Duodenal mucosa (tissue), 2 donors: ENCODE data around the gene RAB3IL1.

Source experiments
- H3K27ac ChIP-seq: one replicate; pipeline ENCODE4 v1.7.0; 2013; ENCODE audit warnings: low read depth, low read length
- H3K27me3 ChIP-seq, 2 donors: one replicate each; pipeline ENCODE4 v1.7.0; 2013; ENCODE audit warnings: low read length in 2 of 2, control low read depth in 1 of 2; ENCODE audit not compliant: insufficient read depth in 2 of 2, control insufficient read depth in 1 of 2
- H3K36me3 ChIP-seq, 2 donors: one replicate each; pipeline ENCODE4 v1.7.0; 2013; ENCODE audit warnings: low read length in 2 of 2, control low read depth in 1 of 2; ENCODE audit not compliant: insufficient read depth in 2 of 2, control insufficient read depth in 1 of 2
- H3K4me1 ChIP-seq, 2 donors: one replicate each; pipeline ENCODE4 v1.7.0; 2013; ENCODE audit warnings: low read length in 2 of 2, control low read depth in 1 of 2; ENCODE audit not compliant: insufficient read depth in 2 of 2, control insufficient read depth in 1 of 2
- H3K4me3 ChIP-seq, 2 donors: one replicate each; pipeline ENCODE4 v1.7.0; 2013; ENCODE audit warnings: low read length in 2 of 2, low read depth in 1 of 2
- H3K9ac ChIP-seq, 2 donors: one replicate each; pipeline ENCODE4 v1.7.0; 2013; ENCODE audit warnings: low read length in 2 of 2, low read depth in 1 of 2
- H3K9me3 ChIP-seq, 2 donors: one replicate each; pipeline ENCODE4 v1.7.0; 2013; ENCODE audit warnings: low read length in 2 of 2, control low read depth in 1 of 2; ENCODE audit not compliant: control insufficient read depth in 1 of 2

The RAB3IL1 gene

GRCh38 chr11:61912530-61912898, 4.9 kb downstream of the RAB3IL1 start:
- H3K4me1 ChIP-seq = peaks cover 0 to 9% of the 10 kb centered on the region in 2 donors
- H3K4me3 ChIP-seq = no peak overlapping the region
- H3K27ac ChIP-seq = no peak overlapping the region
- H3K9ac ChIP-seq = no peak overlapping the region
- H3K27me3 ChIP-seq = peaks cover 5 to 6% of the 10 kb centered on the region in 2 donors
- H3K36me3 ChIP-seq = no peaks in the 10 kb centered on the region
- no peaks in the 10 kb centered on the region for H3K9me3 ChIP-seq

DNA sequence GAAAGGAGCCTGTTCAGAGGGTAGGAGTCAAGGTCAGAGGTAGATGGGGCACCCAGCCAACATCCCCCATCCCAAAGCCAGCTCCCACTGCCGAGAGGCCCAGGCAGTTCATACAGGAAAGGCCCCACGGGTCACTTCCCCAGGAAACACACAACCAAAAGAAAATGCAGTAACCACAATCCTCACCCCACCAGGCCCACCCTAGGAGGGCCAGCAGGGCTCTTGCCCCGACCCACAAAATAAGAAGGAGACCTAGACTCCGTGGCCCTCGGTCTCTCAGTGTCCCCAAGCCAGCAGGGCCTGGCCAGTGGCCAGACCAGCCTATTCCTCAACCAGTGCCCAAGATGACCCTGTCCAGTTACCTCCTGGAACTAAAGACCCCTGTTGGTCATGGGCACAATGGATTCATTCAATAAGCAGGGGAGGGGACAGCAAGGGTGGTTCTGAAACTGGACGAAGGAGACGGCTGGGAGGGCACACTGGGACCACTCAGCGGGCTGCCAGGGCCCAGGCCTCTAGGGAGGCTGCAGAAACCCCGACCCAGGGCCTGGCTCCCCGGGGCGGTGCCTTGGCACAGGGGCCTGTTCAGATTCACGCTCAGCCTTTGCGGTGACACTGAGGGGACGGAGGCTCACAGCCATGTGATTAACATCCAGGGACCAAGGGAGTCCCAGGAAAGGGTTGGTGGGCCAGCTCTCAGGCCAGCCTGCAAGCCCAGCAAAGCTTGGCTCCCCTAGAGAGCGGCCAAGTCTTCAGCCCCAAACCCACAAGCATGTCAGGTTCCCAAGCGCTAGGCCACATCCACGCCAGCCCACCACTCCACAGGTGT, 5.5 kb downstream of the RAB3IL1 start:
- Histone ChIP-seq H3K4me1 (peaks cover 0 to 8% of the 10 kb centered on the region in 2 donors), H3K9ac (no peak overlapping the region), H3K4me3 (no peak overlapping the region), H3K36me3 (no peaks in the 10 kb centered on the region), H3K27me3 (peaks cover 5 to 6% of the 10 kb centered on the region in 2 donors), H3K9me3 (no peaks in the 10 kb centered on the region), H3K27ac (no peak overlapping the region)

DNA sequence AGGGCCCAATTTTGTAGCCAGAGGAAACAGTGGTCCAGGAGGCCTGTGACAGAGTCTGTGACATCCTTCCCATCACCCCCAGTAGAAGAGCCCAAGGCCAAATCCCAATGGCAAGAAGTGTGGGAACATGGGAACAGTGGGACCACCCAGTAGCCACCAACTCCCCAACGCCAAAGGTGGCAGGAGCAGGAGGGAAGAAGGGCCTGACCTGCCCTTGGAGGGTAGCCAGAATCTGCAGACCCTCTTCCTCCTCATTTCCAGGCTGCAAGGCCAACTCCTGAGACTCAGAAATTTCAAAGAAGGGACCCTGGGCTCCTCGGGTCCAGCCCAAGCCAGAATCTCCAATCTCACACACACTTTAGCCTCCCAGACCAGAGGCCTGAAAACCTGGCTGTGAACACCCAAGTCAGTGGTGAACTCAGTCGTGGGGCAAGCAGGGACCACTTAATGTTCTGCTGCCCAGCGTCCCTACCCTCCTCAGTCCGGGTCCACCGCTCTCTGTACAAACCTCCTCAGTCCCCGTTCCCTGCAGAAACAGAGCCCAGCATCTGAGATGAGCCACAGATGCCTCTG, 6.2 kb downstream of the RAB3IL1 start:
- Histone ChIP-seq H3K9me3 (no peaks in the 10 kb centered on the region), H3K36me3 (no peaks in the 10 kb centered on the region), H3K4me1 (peaks cover 0 to 8% of the 10 kb centered on the region in 2 donors), H3K4me3 (no peak overlapping the region), H3K27me3 (peaks cover under 1 to 1% of the 10 kb centered on the region in 2 donors), H3K27ac (no peak overlapping the region), H3K9ac (no peak overlapping the region)

DNA sequence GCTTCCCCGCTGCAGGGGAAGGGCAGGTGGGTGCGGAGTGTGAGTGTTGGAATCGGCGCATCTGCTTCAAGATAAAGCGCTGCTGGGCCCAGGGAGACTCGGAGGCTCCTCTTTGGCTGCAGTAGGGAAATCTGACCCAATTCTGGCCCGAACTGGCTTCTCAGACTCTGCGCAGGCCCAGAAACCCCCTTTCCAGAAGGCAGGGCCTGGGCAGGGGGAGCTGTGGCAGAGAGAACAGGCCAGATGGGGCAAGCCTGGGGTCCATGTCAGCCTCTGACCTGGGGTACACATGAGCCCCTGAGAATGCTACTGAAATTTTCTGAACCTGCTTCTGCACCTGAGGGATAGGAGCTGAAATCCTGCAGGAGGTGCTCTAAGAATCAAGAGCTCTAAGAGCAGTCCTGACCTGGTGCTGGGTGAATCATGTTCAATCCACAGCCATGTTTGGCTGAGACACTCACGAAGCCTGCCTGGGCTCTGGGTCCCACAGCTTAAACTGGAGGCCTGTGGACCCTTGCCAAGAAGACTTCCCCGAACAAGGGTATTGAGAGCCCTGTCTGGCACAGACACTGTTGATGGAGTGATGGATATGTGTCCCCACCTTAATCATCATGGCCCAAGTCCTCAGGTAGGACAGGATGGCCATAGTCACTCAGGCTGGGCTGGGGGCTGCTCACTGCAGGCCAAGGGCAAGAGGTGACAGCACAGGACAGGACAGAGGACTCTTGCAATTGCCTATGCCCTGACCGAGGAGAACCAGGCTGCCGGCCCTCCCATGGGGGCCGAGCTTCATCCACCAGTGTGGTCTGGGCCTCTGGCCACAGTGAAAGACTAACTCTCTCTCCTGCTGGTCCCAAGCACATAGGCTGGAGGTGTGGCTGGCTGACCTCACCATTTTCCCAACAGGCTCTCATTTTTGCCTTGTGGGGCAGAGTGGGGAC, 6.9 kb downstream of the RAB3IL1 start:
- Histone ChIP-seq H3K9ac (no peak overlapping the region), H3K27me3 (no peaks in the 10 kb centered on the region), H3K27ac (no peak overlapping the region), H3K4me1 (peaks cover 0 to 8% of the 10 kb centered on the region in 2 donors), H3K36me3 (no peaks in the 10 kb centered on the region), H3K4me3 (no peak overlapping the region), H3K9me3 (no peaks in the 10 kb centered on the region)

DNA sequence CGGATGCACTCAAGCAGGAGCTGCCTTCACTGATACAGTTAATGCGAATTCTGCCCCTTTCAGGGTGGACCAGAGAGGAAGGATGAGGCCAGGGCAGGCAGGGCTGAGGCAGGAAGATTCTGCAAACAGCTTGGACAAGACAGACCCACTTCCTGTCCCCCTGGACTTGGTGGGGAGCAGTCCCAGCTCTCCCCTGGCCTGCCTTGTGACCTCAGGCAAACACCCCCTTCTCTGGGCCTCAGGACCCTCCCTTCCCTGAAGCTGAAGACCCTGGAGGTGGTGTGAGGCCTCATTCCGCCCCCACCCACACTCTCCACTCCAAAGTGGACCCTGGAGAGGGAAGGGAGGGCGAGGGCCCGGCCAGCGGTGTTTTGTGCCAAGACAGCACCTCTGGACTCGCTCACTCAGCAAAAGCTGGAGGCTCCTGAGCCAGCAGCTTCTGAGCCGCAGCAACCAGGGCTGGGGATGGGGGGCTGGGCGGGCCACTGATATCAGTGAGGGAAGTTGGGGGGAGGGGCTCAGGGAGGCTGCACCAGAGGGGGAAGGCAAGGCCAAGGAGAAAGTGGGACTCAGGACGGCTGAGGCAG, 8.5 kb downstream of the RAB3IL1 start:
- no peak overlapping the region for H3K4me3 ChIP-seq
- no peak overlapping the region for H3K27ac ChIP-seq
- no peaks in the 10 kb centered on the region for H3K36me3 ChIP-seq
- no peak overlapping the region for H3K9ac ChIP-seq
- H3K4me1 ChIP-seq = peaks cover 0 to 13% of the 10 kb centered on the region in 2 donors
- no peaks in the 10 kb centered on the region for H3K9me3 ChIP-seq
- H3K27me3 ChIP-seq = no peaks in the 10 kb centered on the region

GRCh38 chr11:61907871-61908729, 9.3 kb downstream of the RAB3IL1 start:
- Histone ChIP-seq H3K27me3 (no peaks in the 10 kb centered on the region), H3K36me3 (no peaks in the 10 kb centered on the region), H3K9ac (no peak overlapping the region), H3K9me3 (no peaks in the 10 kb centered on the region), H3K4me3 (no peak overlapping the region), H3K4me1 (peaks cover 0 to 13% of the 10 kb centered on the region in 2 donors), H3K27ac (no peak overlapping the region)

DNA sequence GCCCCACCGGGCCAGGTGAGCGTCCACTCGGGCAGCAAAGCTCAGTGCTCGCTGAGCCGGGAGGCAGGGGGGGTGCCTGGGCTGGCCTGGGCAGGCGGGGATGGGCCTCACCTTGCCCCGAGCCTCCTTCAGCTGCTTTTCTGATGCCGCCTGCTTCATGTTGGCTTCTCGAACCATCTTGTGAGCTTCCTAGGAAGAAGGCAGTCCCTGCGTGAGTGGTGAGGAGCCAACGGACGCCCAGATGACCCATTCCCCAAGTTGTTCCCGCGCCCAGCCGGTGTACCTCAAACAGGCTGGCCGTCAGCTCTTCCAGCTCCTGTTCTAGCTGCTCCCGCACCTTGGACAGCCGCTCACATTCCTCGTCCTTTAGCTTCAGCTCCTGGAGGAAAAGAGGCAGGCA, 10.1 kb downstream of the RAB3IL1 start:
- H3K4me3 ChIP-seq = no peak overlapping the region
- H3K9ac ChIP-seq = no peak overlapping the region
- H3K27ac ChIP-seq = no peak overlapping the region
- H3K36me3 ChIP-seq = no peaks in the 10 kb centered on the region
- peaks cover 0 to 13% of the 10 kb centered on the region in 2 donors for H3K4me1 ChIP-seq
- H3K27me3 ChIP-seq = no peaks in the 10 kb centered on the region
- no peaks in the 10 kb centered on the region for H3K9me3 ChIP-seq

GRCh38 chr11:61906522-61906909, 10.8 kb downstream of the RAB3IL1 start:
- Histone ChIP-seq H3K27me3 (no peaks in the 10 kb centered on the region), H3K9ac (no peak overlapping the region), H3K36me3 (no peaks in the 10 kb centered on the region), H3K9me3 (no peaks in the 10 kb centered on the region), H3K4me1 (peaks cover 0 to 11% of the 10 kb centered on the region in 2 donors), H3K27ac (no peak overlapping the region), H3K4me3 (no peak overlapping the region)

- Histone ChIP-seq H3K27ac (no peak overlapping the region), H3K4me1 (peaks cover 0 to 9% of the 10 kb centered on the region in 2 donors), H3K27me3 (no peaks in the 10 kb centered on the region), H3K9me3 (no peaks in the 10 kb centered on the region), H3K4me3 (no peak overlapping the region), H3K9ac (no peak overlapping the region), H3K36me3 (no peaks in the 10 kb centered on the region)
These were observed 11.4 kb downstream of the RAB3IL1 start for GRCh38 chr11:61905801-61906521.
